Glutamatergic neuron (in vitro differentiated cells): ENCODE data around the gene OSBPL6. TPM values are rescaled to one million over a fixed set of nuclear protein-coding genes. Genes with fewer than 3 reads are reported as not detected.

Source experiments
- DNase-seq: peaks from one replicate; pipeline ENCODE4 v3.0.0; 2022
- H3K27ac Mint-ChIP-seq: one replicate; pipeline ENCODE4 v1.8.0; 2020; ENCODE audit warnings: mild to moderate bottlenecking, mixed read lengths, inconsistent platforms; ENCODE audit not compliant: unreplicated experiment
- H3K27me3 Mint-ChIP-seq: one replicate; pipeline ENCODE4 v1.8.0; 2020; ENCODE audit warnings: mild to moderate bottlenecking, moderate library complexity, mixed read lengths, inconsistent platforms; ENCODE audit not compliant: unreplicated experiment
- H3K36me3 Mint-ChIP-seq: one replicate; pipeline ENCODE4 v1.8.0; 2020; ENCODE audit warnings: mild to moderate bottlenecking, mixed read lengths, inconsistent platforms; ENCODE audit not compliant: unreplicated experiment
- H3K4me1 Mint-ChIP-seq: one replicate; pipeline ENCODE4 v1.8.0; 2020; ENCODE audit warnings: mild to moderate bottlenecking, low read depth, mixed read lengths, inconsistent platforms; ENCODE audit not compliant: unreplicated experiment
- H3K4me3 Mint-ChIP-seq: one replicate; pipeline ENCODE4 v1.8.0; 2020; ENCODE audit warnings: mild to moderate bottlenecking, mixed read lengths, inconsistent platforms; ENCODE audit not compliant: unreplicated experiment
- H3K9me3 Mint-ChIP-seq: one replicate; pipeline ENCODE4 v1.8.0; 2020; ENCODE audit warnings: mild to moderate bottlenecking, moderate library complexity, mixed read lengths, inconsistent platforms; ENCODE audit not compliant: unreplicated experiment
- total RNA-seq: library from RNA; stranded (reverse); fragmentation: NEBNext Ultra II Directional; extraction: Animal tissue kit (Norgen Biotek cat#: 25700); gene quantifications from one replicate; pipeline ENCODE4 v1.2.1, GENCODE V29; 2021; ENCODE audit not compliant: unreplicated experiment
- TF ChIP-seq, protein P1 (sequence below): fragments of 200-600 bp; sonication (generic); IDR thresholded peaks from one replicate; pipeline ENCODE4 v1.5.0; 2021; ENCODE audit not compliant: partially characterized antibody, unreplicated experiment

Gene OSBPL6
- total RNA-seq, 1 donor from 2014 or later = 14.4 TPM

DNA sequence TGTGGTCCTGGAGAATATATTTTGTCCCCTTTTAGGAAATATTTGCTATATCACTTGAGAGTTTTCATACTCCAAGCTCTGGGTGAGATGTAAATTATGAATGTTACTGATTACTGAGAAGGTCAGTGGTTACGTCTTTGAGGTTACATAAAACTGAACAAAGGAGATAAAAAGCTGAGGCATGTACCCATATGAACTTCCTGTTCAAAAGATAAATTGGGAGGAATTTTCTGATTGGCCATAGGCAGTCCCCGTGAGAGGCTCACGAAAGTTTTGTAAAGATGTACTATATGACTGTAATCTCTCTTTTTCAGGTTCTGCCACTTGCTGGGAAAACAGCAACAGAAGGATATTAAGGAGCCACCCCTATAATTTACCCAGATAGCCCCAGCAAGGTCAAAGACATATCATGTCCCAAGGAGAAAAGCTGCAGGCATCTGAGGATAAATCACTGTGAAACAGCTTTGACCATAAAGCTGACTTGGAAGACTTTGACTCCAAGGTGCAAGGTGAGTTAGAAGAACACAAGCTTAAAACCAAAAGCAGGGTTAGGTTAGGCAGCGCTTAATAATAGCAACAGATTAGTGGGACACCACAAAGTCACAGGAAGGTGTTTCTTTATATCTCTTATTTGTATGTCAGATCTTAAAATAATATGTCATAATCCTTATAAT is 90.4 kb downstream of the OSBPL6 start:
- Mint-ChIP-seq H3K27me3 (no peaks in the 10 kb centered on the region), H3K4me1 (no peaks in the 10 kb centered on the region), H3K9me3 (no peaks in the 10 kb centered on the region), H3K36me3 (no peaks in the 10 kb centered on the region), H3K27ac (no peak overlapping the region), H3K4me3 (no peak overlapping the region)
- TF ChIP-seq, protein P1, sequence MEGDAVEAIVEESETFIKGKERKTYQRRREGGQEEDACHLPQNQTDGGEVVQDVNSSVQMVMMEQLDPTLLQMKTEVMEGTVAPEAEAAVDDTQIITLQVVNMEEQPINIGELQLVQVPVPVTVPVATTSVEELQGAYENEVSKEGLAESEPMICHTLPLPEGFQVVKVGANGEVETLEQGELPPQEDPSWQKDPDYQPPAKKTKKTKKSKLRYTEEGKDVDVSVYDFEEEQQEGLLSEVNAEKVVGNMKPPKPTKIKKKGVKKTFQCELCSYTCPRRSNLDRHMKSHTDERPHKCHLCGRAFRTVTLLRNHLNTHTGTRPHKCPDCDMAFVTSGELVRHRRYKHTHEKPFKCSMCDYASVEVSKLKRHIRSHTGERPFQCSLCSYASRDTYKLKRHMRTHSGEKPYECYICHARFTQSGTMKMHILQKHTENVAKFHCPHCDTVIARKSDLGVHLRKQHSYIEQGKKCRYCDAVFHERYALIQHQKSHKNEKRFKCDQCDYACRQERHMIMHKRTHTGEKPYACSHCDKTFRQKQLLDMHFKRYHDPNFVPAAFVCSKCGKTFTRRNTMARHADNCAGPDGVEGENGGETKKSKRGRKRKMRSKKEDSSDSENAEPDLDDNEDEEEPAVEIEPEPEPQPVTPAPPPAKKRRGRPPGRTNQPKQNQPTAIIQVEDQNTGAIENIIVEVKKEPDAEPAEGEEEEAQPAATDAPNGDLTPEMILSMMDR = no peak
- no peak for DNase-seq

DNA sequence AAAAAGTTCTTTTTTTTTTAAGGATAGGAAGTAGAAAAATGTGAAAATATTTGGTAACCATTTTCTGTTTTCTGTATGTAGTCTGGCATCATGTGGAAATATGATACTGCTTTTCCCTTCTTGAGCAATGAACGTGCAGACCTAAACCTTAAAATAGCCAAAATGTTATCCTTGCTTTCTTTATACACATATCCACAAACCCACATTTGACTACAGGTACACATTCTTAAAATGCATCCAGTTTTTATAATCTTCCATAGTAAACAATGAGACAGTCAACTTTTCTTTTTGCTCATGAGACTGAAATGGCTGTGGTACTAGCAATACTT is 90.9 kb downstream of the OSBPL6 start:
- TF ChIP-seq, protein P1 = no peak
- H3K4me1 Mint-ChIP-seq = no peaks in the 10 kb centered on the region

DNA sequence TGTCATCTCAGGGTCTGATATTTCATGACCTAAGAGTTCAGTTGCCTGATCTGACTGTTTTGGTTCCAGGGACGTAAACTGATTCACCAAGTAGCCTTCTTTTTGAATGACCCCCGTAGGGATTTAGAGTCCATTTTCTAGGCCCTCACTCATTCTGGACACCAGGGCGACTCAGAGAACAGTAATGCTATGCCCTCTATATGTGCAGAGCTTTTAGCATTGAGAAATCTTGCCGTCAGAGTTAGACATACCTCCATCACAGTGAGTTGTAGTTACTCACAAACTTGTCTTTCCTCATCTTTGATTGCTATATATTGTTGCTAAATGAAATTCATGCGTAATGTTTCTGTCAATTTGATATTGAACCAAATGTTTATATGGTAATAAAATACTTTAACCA is 92.3 kb downstream of the OSBPL6 start:
- DNase-seq = no peak
- H3K9me3 Mint-ChIP-seq = no peaks in the 10 kb centered on the region
- no peaks in the 10 kb centered on the region for H3K36me3 Mint-ChIP-seq
- no peak overlapping the region for H3K4me3 Mint-ChIP-seq
- H3K4me1 Mint-ChIP-seq = no peaks in the 10 kb centered on the region
- no peak overlapping the region for H3K27ac Mint-ChIP-seq
- TF ChIP-seq, protein P1 = no peak
- no peaks in the 10 kb centered on the region for H3K27me3 Mint-ChIP-seq

More for the DNA sequence above, 90.9 kb downstream of the OSBPL6 start:
- no peaks in the 10 kb centered on the region for H3K27me3 Mint-ChIP-seq
- no peaks in the 10 kb centered on the region for H3K9me3 Mint-ChIP-seq
- no peaks in the 10 kb centered on the region for H3K36me3 Mint-ChIP-seq
- no peak overlapping the region for H3K4me3 Mint-ChIP-seq
- H3K27ac Mint-ChIP-seq = no peak overlapping the region
- no peak for DNase-seq

DNA sequence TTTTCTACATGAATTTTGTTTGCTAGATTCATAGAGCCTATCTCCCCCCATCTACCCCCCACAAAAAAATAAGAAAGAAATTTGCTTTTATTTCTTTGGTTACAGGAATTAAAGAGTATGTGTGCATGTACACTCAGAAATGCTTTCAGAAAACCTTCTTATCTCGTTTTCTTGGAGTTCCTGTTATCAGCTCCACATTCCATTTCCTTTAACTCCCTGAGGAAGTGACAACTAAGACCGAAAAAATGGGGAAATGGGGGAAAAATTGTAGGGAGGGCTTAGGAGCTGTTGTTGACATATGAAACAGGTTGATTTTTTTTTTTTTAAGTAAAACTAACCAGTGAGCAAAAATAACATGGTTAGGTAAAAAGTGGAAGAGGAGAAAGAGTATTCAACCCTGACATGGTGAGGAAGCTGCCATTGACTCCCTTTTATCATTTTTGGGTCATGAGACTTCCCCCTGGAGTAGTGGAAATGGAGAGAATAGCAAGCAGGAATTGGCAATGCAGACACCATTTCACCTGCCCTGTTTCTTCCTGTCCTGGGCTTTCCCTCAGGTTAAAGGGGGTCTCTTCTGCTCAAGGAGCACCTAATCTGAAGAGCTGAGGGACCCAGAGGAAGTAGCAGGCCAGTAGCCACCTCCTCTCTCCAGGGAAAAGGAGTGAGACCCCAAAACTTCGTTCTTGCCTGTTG is 93.5 kb downstream of the OSBPL6 start:
- no peak overlapping the region for H3K4me3 Mint-ChIP-seq
- TF ChIP-seq, protein P1 = no peak
- no peaks in the 10 kb centered on the region for H3K36me3 Mint-ChIP-seq
- no peaks in the 10 kb centered on the region for H3K9me3 Mint-ChIP-seq
- H3K27ac Mint-ChIP-seq = no peak overlapping the region
- no peak for DNase-seq
- H3K4me1 Mint-ChIP-seq = no peaks in the 10 kb centered on the region
- no peaks in the 10 kb centered on the region for H3K27me3 Mint-ChIP-seq

DNA sequence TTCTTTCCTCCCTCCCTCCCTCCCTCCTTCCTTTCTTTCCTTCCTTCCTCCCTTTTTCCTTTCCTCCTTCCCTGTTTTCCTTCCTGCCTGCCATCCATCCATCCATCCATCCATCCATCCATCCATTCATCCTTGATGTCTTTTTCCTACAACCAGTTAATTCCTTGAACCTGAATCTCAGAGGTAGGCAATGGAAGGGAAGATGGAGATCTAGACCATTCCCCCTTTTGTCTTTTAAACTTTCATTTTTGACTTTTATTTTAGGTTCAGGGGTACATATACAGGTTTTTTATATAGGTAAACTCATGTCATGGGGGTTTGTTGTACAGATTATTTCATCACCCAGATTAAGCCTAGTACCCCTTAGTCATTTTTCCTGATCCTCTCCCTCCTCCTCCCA is 97.4 kb downstream of the OSBPL6 start:
- H3K27ac Mint-ChIP-seq = no peak overlapping the region
- TF ChIP-seq, protein P1 = no peak

More for the DNA sequence above, 97.4 kb downstream of the OSBPL6 start:
- Mint-ChIP-seq H3K36me3 (no peaks in the 10 kb centered on the region), H3K4me1 (no peaks in the 10 kb centered on the region), H3K4me3 (no peak overlapping the region), H3K9me3 (no peaks in the 10 kb centered on the region), H3K27me3 (no peaks in the 10 kb centered on the region)
- no peak for DNase-seq
